Measurements from ENCODE around the gene CABS1.

DNA sequence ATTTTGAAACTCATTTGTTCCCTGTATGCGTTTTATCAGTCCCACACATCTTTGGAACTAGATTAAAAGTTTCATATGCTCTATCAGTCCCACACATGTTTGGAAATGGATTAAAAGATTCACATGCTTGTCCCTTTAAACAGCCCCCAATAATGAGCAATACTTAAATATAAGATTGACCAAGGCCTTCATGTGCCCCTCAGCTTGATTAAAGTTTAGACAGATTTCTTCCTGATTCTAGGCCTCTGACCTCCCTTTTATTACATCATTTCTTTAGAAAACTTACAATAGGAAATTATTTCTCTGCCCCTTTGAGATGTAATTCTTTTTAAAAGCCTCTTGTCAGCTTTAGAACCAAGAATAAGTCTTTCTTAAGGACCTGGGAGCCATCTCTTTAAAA, 31.7 kb upstream of the CABS1 start:
- TF ChIP-seq, protein P1, sequence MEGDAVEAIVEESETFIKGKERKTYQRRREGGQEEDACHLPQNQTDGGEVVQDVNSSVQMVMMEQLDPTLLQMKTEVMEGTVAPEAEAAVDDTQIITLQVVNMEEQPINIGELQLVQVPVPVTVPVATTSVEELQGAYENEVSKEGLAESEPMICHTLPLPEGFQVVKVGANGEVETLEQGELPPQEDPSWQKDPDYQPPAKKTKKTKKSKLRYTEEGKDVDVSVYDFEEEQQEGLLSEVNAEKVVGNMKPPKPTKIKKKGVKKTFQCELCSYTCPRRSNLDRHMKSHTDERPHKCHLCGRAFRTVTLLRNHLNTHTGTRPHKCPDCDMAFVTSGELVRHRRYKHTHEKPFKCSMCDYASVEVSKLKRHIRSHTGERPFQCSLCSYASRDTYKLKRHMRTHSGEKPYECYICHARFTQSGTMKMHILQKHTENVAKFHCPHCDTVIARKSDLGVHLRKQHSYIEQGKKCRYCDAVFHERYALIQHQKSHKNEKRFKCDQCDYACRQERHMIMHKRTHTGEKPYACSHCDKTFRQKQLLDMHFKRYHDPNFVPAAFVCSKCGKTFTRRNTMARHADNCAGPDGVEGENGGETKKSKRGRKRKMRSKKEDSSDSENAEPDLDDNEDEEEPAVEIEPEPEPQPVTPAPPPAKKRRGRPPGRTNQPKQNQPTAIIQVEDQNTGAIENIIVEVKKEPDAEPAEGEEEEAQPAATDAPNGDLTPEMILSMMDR (IDR thresholded peaks at IDR 0.05; ENCODE audit: control extremely low read depth in 1 of 3, insufficient read depth in 1 of 3, low read depth in 1 of 3, low read length in 3 of 3) = no peak
- TF ChIP-seq YY1 (IDR thresholded peaks at IDR 0.05; ENCODE audit: low read depth, low read length) (no peak), PHF8 (conservative IDR thresholded peaks at IDR 0.05; ENCODE audit: low read depth, low read length) (no peak), TBP (IDR thresholded peaks at IDR 0.05; ENCODE audit: low read depth, low read length) (no peak), ASH2L (IDR thresholded peaks at IDR 0.05; ENCODE audit: low read length) (no peak), POLR2A (IDR thresholded peaks at IDR 0.05; ENCODE audit: control extremely low read depth in 1 of 2, low read depth in 2 of 2, low read length in 2 of 2) (no peak), CREB1 (IDR thresholded peaks at IDR 0.05) (no peak)
